HepG2 (cell line): ENCODE measurements around the gene LAMC3. TPM values are rescaled to one million over a fixed set of nuclear protein-coding genes. Genes with fewer than 3 reads are reported as not detected.
A peak's percentile ranks its signal among the peaks of the same experiment; 100 is the strongest.

Experiments
- GABPB1 ChIP-seq: IDR thresholded peaks from 2 replicates; pipeline ENCODE4 v1.6.1; 2016; ENCODE audit warnings: mild to moderate bottlenecking, missing genetic modification reagents, moderate library complexity, missing compliant biosample characterization
- NR1H2 ChIP-seq: sonication (generic); formaldehyde crosslinking; IDR thresholded peaks from 2 replicates; pipeline ENCODE4 v1.8.1; 2022; ENCODE audit warnings: low read depth, missing genetic modification reagents, borderline replicate concordance
- ONECUT2 ChIP-seq: sonication (generic); formaldehyde crosslinking; IDR thresholded peaks from 2 replicates; pipeline ENCODE4 v1.4.0; 2020; ENCODE audit warnings: missing genetic modification reagents
- PBX3 ChIP-seq: sonication (generic); formaldehyde crosslinking; IDR thresholded peaks from 2 replicates; pipeline ENCODE4 v1.8.1; 2023; ENCODE audit warnings: missing genetic modification reagents, inconsistent platforms, borderline replicate concordance
- RCOR2 ChIP-seq: IDR thresholded peaks from 2 replicates; pipeline ENCODE4 v1.6.1; 2016; ENCODE audit warnings: missing biosample characterization, missing genetic modification reagents
- SMAD1 ChIP-seq: sonication (generic); formaldehyde crosslinking; IDR thresholded peaks from 2 replicates; pipeline ENCODE4 v1.4.0; 2020; ENCODE audit warnings: missing genetic modification reagents, low read depth, mild to moderate bottlenecking, borderline replicate concordance
- TEAD2 ChIP-seq: sonication (generic); formaldehyde crosslinking; IDR thresholded peaks from 2 replicates; pipeline ENCODE4 v1.9.0; 2021; ENCODE audit warnings: missing genetic modification reagents
- TOPORS ChIP-seq: sonication (generic); formaldehyde crosslinking; IDR thresholded peaks from 2 replicates; pipeline ENCODE4 v1.8.0; 2023; ENCODE audit warnings: mild to moderate bottlenecking, missing genetic modification reagents
- ZBTB38 ChIP-seq: sonication (generic); formaldehyde crosslinking; IDR thresholded peaks from 2 replicates; pipeline ENCODE4 v1.5.1; 2020; ENCODE audit warnings: mild to moderate bottlenecking, missing genetic modification reagents
- ZBTB8A ChIP-seq: sonication (generic); formaldehyde crosslinking; IDR thresholded peaks from 2 replicates; pipeline ENCODE4 v1.4.0; 2020; ENCODE audit warnings: mild to moderate bottlenecking, low read depth, missing genetic modification reagents, borderline replicate concordance
- ZIK1 ChIP-seq: sonication (generic); formaldehyde crosslinking; IDR thresholded peaks from 2 replicates; pipeline ENCODE4 v1.5.0; 2020; ENCODE audit warnings: mild to moderate bottlenecking, low read depth, missing genetic modification reagents, borderline replicate concordance
- ZNF20 ChIP-seq: sonication (generic); formaldehyde crosslinking; IDR thresholded peaks from 2 replicates; pipeline ENCODE4 v1.4.0; 2020; ENCODE audit warnings: mild to moderate bottlenecking, moderate library complexity, missing genetic modification reagents
- polyA plus RNA-seq, 8 experiments: library from polyadenylated mRNA; depleted of rRNA in 3 of 8; stranded (reverse) in 7 of 8; unstranded in 1 of 8; fragments of >200 nt; fragmentation: Illumina TruSeq in 4 of 8; extraction: Trizol in 4 of 8; gene quantifications; 2 replicates each; pipeline versions ENCODE4 v1.2.1 to v1.2.3, GENCODE V29; 2011 to 2016; ENCODE audit warnings: low read depth in 4 of 8, missing spikeins in 1 of 8, mixed read lengths in 1 of 8; ENCODE audit not compliant: insufficient read depth in 1 of 8
- total RNA-seq, 5 experiments: library from RNA; depleted of rRNA; stranded (reverse); fragments of >200 nt; fragmentation: Illumina TruSeq; extraction: Trizol; gene quantifications; 2 replicates each; pipeline ENCODE4 v1.2.3, GENCODE V29; 2016; ENCODE audit warnings: low read depth in 1 of 5
- TF ChIP-seq, protein P1 (sequence below): sonication (generic); IDR thresholded peaks from 2 replicates; pipeline ENCODE4 v1.6.1; 2016; ENCODE audit warnings: low read depth, borderline replicate concordance
- TF ChIP-seq, protein P2 (sequence below): sonication (generic); formaldehyde crosslinking; IDR thresholded peaks from 2 replicates; pipeline ENCODE4 v1.9.0; 2021; ENCODE audit warnings: missing genetic modification reagents, borderline replicate concordance
- TF ChIP-seq, protein P3 (sequence below): sonication (generic); formaldehyde crosslinking; IDR thresholded peaks from 2 replicates; pipeline ENCODE4 v1.9.0; 2021; ENCODE audit warnings: missing genetic modification reagents, borderline replicate concordance

LAMC3 gene
- total and polyA plus RNA-seq, 2 of the 13 experiments (the other 11 are each of a cell fraction or from before 2014, with no cell fraction given) = 0.07 to 0.57 TPM

DNA sequence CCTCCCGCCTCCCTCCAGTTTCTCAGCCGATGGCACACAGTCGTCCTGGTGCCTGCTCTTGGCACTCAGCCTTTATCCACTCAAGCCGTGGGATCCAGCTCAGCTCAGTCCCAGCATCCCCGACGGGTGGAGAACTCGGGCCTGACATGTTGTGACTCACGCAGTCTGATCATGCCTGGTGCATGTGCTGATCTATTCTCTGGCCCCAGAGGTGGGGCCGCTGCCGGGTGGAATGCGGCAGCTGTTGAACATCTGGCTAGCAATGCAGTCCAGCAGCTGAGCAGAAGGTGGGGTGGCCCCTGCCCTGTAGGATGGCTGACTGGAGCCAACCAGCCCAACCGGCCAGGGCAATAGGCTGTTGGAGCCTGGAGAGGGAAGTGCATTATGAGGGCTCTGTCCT is 85.6 kb downstream of the LAMC3 start (continued):
- TF ChIP-seq TEAD2 (CRISPR knock-in tag) (no peak), SMAD1 (CRISPR knock-in tag) (no peak), ZNF20 (CRISPR knock-in tag) (no peak), ZIK1 (CRISPR knock-in tag) (no peak), NR1H2 (no peak), TOPORS (CRISPR knock-in tag) (no peak), ZBTB8A (no peak), ZBTB38 (CRISPR knock-in tag) (no peak), RCOR2 (CRISPR knock-in tag) (no peak), PBX3 (CRISPR knock-in tag) (no peak), GABPB1 (0 out of 2 replicates have a peak, but pooled peaks have one; percentile 25), ONECUT2 (CRISPR knock-in tag) (no peak)
- TF ChIP-seq, protein P1, sequence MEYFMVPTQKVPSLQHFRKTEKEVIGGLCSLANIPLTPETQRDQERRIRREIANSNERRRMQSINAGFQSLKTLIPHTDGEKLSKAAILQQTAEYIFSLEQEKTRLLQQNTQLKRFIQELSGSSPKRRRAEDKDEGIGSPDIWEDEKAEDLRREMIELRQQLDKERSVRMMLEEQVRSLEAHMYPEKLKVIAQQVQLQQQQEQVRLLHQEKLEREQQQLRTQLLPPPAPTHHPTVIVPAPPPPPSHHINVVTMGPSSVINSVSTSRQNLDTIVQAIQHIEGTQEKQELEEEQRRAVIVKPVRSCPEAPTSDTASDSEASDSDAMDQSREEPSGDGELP = peak; percentile 75; the same call in 1 of the 2 replicates
- TF ChIP-seq, protein P2, sequence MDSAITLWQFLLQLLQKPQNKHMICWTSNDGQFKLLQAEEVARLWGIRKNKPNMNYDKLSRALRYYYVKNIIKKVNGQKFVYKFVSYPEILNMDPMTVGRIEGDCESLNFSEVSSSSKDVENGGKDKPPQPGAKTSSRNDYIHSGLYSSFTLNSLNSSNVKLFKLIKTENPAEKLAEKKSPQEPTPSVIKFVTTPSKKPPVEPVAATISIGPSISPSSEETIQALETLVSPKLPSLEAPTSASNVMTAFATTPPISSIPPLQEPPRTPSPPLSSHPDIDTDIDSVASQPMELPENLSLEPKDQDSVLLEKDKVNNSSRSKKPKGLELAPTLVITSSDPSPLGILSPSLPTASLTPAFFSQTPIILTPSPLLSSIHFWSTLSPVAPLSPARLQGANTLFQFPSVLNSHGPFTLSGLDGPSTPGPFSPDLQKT (CRISPR knock-in tag) = no peak
- TF ChIP-seq, protein P3, sequence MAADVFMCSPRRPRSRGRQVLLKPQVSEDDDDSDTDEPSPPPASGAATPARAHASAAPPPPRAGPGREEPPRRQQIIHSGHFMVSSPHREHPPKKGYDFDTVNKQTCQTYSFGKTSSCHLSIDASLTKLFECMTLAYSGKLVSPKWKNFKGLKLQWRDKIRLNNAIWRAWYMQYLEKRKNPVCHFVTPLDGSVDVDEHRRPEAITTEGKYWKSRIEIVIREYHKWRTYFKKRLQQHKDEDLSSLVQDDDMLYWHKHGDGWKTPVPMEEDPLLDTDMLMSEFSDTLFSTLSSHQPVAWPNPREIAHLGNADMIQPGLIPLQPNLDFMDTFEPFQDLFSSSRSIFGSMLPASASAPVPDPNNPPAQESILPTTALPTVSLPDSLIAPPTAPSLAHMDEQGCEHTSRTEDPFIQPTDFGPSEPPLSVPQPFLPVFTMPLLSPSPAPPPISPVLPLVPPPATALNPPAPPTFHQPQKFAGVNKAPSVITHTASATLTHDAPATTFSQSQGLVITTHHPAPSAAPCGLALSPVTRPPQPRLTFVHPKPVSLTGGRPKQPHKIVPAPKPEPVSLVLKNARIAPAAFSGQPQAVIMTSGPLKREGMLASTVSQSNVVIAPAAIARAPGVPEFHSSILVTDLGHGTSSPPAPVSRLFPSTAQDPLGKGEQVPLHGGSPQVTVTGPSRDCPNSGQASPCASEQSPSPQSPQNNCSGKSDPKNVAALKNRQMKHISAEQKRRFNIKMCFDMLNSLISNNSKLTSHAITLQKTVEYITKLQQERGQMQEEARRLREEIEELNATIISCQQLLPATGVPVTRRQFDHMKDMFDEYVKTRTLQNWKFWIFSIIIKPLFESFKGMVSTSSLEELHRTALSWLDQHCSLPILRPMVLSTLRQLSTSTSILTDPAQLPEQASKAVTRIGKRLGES (CRISPR knock-in tag) = no peak
